HG02642 (cell line): ENCODE measurements around the gene SCN3B.

Experiments used
- ATAC-seq: cut with Tn5 transposase; IDR thresholded peaks from one replicate; pipeline ENCODE4 v1.9.1; 2021; ENCODE audit warnings: mild to moderate bottlenecking; ENCODE audit not compliant: unreplicated experiment, poor library complexity

SCN3B gene

DNA sequence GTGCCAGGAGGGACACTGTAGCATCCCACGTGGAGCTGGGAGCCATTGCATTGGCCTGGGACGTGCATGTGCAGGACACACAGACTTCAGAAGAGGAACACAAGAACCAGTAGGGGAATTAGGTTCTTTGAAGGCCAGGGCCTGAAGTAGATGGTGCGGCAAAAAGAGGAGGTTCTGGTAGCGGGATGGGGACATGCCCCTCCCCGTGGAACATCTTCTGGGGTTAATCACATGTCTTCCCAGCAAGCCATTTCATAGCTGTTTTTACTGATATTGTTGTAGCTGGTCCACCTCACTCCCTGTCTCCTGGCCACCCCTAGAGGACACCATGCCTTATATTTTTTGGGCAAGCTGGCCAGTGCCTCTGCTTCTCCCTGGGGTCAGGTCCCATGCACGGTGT, 74.3 kb downstream of the SCN3B start:
- no peak for ATAC-seq

DNA sequence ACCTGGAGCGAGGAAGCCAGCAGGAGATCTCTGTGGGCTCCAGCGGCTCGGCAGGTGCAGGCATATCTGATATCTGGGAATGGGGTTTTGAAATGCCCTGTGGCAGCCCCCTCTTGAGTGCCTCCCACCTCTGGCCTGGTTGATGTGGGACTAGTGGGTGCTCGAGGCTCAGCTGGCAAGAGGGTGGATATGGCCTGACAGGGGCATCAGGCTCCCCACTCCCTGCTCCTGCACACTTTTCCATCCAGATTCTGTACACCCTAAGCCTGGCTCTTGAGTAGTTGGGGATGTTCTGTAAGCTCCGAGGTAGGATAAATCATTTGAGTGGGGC, 75.0 kb downstream of the SCN3B start:
- no peak for ATAC-seq
